Stimulated activated memory B cell treated with anti-CD40 and anti-IgM and Interleukin-4, amounts not matched to agents 10 μg/mL and 1 μg/mL and 100 μg/mL, for 72 hours (primary cell): ENCODE results near the gene TRIM45.
"Not testable (repeated sequence)": the region's sequence is repeated elsewhere in the genome, so short reads cannot be mapped to it uniquely, and the experiment has no call there.

Experiments
- ATAC-seq: fragments of 150-1000 bp; cut with Tn5 transposase; 2 replicates; pipeline ENCODE4 v1.10.0; 2021
- H3K27ac Mint-ChIP-seq: one replicate; pipeline ENCODE4 v1.8.0; 2022; ENCODE audit warnings: mild to moderate bottlenecking, mixed read lengths
- H3K27me3 Mint-ChIP-seq: one replicate; pipeline ENCODE4 v1.8.0; 2022; ENCODE audit warnings: mixed read lengths
- H3K36me3 Mint-ChIP-seq: one replicate; pipeline ENCODE4 v1.8.0; 2022; ENCODE audit warnings: mixed read lengths
- H3K4me1 Mint-ChIP-seq: one replicate; pipeline ENCODE4 v1.8.0; 2022; ENCODE audit warnings: mixed read lengths
- H3K4me3 Mint-ChIP-seq: one replicate; pipeline ENCODE4 v1.8.0; 2022; ENCODE audit warnings: mild to moderate bottlenecking, moderate library complexity, mixed read lengths
- H3K9me3 Mint-ChIP-seq: one replicate; pipeline ENCODE4 v1.8.0; 2022; ENCODE audit warnings: mixed read lengths

The TRIM45 gene

DNA sequence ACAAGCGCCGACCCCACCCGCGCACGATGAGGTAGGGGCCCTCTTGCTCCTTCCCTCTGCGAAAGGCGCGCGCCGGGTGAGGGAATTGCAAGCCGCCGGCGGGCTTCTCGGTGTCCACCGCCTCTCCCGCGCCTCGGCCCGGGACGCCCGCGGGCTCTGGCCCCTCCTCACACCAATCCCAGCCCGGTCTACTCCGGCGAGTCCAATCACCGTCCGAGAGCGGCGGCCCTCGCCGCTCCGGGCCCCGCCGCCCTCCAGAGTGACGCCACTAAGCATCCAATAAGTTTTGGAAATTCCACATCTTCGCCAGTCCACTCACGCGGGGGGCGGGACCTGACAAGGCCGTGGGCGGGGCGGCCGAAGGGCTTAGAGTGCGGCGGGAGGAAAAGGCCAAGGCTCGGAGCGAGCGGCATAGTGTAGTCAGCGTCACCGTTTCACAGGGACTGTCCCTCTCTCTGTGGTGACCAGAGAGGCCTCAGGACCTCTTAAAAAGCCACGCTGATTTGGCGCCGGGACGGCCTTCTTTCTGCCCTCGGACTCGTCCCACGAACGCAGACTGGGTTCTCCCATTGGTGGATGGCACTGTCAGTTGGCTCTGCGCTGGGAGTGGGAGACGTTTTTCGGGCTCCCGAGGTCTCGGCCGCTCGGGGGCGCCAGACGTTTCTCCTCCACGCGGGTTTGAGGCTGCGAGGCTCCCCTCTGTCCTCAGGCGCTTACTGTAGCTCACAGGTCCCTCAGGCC, at the start of gene TRIM45:
Gene TRIM45 (minus strand): TSS at position 161 of the 741 bp plus-strand sequence. CDS start 548 bp downstream, outside the sequence.
- no peaks in the 10 kb centered on the region for H3K9me3 Mint-ChIP-seq
- peak within 1 kb of the TSS; percentile 69 for H3K27ac Mint-ChIP-seq
- peak within 1 kb of the TSS; percentile 85 for H3K4me3 Mint-ChIP-seq
- peak; percentile 95 for ATAC-seq
- no peaks in the 10 kb centered on the region for H3K27me3 Mint-ChIP-seq
- H3K4me1 Mint-ChIP-seq: peaks cover 7% of the 10 kb centered on the region
- no peaks in the 10 kb centered on the region for H3K36me3 Mint-ChIP-seq

DNA sequence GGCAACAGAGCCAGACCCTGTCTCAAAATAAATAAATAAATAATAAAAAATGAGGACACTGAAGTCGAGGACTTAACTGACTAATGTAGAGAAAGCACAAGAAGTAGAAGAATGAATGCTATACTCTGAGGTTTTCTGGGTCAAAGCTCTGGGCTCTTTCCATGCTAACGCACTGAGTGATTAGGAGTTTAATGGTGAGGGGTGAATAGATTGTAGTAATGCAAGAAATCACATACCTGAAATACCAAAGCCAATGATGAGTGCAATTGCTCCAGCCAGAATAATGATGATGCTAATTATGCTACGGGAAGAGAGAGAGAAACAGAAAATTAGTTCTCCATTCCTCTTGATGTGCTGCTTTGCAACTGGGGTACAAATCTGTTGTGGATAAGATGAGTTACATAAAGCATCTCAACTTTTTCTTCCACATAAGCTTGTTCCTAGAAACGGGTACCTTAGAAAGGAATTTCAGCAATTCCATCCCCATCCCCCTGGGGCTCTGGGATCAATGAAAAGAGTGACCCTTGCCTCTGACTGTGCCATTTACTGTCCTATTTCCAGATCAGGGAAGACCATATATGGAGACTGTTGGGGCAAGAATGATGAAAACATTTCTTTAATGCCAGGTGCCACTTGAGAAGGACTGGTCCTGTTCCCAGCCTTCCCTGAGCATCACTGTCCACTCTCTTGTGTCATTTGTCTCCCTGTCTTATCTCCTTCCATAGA, 48.5 kb upstream of the TRIM45 start:
- no peak for ATAC-seq
- Mint-ChIP-seq H3K27ac (no peak overlapping the region), H3K27me3 (peaks cover 30% of the 10 kb centered on the region)

DNA sequence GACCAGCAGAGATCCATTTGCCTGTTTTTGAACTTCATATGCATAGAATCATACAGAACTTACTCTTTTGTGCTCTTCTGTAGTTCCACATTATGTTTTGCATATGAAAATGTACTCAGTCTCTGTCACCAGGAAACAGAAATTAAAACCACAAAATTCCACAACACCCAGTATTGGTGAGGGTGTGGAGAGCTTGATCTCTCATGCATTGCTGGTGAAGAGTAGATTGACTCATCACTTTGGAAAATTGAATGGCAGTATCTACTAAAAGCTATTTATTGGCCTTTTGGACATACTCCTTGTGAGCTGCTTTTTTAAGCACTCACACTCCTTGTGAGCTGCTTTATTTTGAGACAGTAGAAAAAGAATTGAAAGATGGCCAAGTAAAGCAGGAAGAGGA, 45.9 kb upstream of the TRIM45 start:
- no peak overlapping the region for H3K4me3 Mint-ChIP-seq
- H3K27ac Mint-ChIP-seq: peak overlapping the region; percentile 62
- H3K9me3 Mint-ChIP-seq: peaks cover 3% of the 10 kb centered on the region
- ATAC-seq: no peak
- peaks cover 13% of the 10 kb centered on the region for H3K4me1 Mint-ChIP-seq
- peaks cover 35% of the 10 kb centered on the region for H3K27me3 Mint-ChIP-seq
- H3K36me3 Mint-ChIP-seq: no peaks in the 10 kb centered on the region

More for the DNA sequence above, 48.5 kb upstream of the TRIM45 start:
- Mint-ChIP-seq H3K9me3 (peaks cover 3% of the 10 kb centered on the region), H3K4me3 (no peak overlapping the region), H3K36me3 (no peaks in the 10 kb centered on the region), H3K4me1 (peaks cover 13% of the 10 kb centered on the region)

DNA sequence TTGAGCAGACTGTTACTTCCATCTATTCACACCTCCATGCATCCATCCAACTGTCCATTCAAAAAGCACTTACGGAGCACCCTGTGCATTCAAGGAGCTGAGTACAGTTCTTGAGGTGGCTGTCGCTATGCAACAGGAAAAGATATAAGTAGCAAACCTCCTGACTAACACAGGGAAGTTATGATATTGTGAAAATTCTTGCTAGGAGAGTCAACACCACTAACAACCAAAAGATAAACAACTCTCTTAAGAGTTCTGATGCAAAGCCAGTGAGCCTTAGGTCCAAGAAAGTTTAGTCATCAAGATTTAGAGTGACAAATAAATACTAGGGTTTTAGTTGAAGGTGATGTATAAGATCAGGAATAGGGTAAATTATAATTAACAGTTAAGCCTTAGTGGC, 44.5 kb upstream of the TRIM45 start:
- Mint-ChIP-seq H3K9me3 (peaks cover 3% of the 10 kb centered on the region), H3K27me3 (peaks cover 48% of the 10 kb centered on the region), H3K4me1 (peaks cover 13% of the 10 kb centered on the region), H3K27ac (no peak overlapping the region), H3K4me3 (no peak overlapping the region), H3K36me3 (no peaks in the 10 kb centered on the region)
- ATAC-seq: no peak

- Mint-ChIP-seq H3K27me3 (peaks cover 64% of the 10 kb centered on the region), H3K27ac (no peak overlapping the region), H3K4me1 (peaks cover 13% of the 10 kb centered on the region), H3K36me3 (no peaks in the 10 kb centered on the region), H3K4me3 (no peak overlapping the region), H3K9me3 (peaks cover 3% of the 10 kb centered on the region)
- no peak for ATAC-seq
Measured at GRCh38 chr1:117164209-117164608, 42.7 kb upstream of the TRIM45 start.

GRCh38 chr1:117162816-117163215, 41.3 kb upstream of the TRIM45 start:
- Mint-ChIP-seq H3K4me1 (peaks cover 9% of the 10 kb centered on the region), H3K4me3 (no peak overlapping the region)

DNA sequence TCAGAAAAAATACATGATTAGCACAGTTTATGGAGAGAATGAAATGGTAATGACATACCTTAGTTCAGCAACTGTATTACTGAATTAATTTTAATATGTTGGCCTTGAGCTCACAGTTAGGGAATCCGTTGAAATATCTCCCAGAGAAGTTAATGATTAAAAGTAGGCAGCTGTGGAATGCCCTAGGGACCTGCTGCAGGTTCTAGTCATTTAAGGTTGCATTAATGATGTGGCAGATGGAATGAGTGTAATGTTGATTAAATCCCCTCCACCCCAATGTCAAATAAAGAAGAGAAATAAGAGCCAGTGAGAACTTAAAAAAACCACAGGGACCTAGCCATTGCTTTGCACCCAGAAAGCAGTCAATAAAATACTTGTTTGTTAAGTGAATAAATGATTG, 40.3 kb upstream of the TRIM45 start:
- no peak for ATAC-seq
- Mint-ChIP-seq H3K36me3 (no peaks in the 10 kb centered on the region), H3K4me3 (no peak overlapping the region), H3K27ac (no peak overlapping the region), H3K9me3 (no peaks in the 10 kb centered on the region), H3K4me1 (peaks cover under 1% of the 10 kb centered on the region), H3K27me3 (peaks cover 52% of the 10 kb centered on the region)

More at GRCh38 chr1:117162816-117163215, 41.3 kb upstream of the TRIM45 start:
- Mint-ChIP-seq H3K27me3 (peaks cover 61% of the 10 kb centered on the region), H3K27ac (no peak overlapping the region), H3K9me3 (peaks cover 2% of the 10 kb centered on the region), H3K36me3 (no peaks in the 10 kb centered on the region)
- ATAC-seq: no peak

GRCh38 chr1:117151305-117151704, 29.8 kb upstream of the TRIM45 start:
- ATAC-seq, H3K9me3 Mint-ChIP-seq, H3K27me3 Mint-ChIP-seq, H3K4me3 Mint-ChIP-seq, H3K27ac Mint-ChIP-seq, H3K36me3 Mint-ChIP-seq, H3K4me1 Mint-ChIP-seq: not testable (repeated sequence)

DNA sequence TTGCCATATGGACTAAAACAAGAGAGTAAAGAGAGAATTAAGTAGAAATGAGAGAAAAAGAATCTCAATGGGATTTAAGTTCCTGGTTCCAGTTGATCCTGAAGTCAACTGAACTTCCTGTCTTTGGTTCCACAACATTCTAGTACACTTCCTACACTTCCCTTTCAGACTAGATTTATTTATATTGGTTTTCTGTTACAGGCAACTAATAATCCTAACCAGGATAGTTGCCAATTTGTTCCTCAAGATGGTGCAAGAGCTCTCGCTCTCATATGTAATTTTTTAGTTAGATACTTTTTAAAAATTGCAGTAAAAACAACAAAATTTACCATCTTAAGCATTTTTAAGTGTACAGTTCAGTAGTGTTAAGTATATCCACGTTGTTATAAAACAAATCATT, 28.8 kb upstream of the TRIM45 start:
- H3K9me3 Mint-ChIP-seq: no peaks in the 10 kb centered on the region
- H3K4me1 Mint-ChIP-seq: no peaks in the 10 kb centered on the region
- peaks cover 10% of the 10 kb centered on the region for H3K27me3 Mint-ChIP-seq
- H3K4me3 Mint-ChIP-seq: no peak overlapping the region
- ATAC-seq: no peak
- no peaks in the 10 kb centered on the region for H3K36me3 Mint-ChIP-seq
- no peak overlapping the region for H3K27ac Mint-ChIP-seq

DNA sequence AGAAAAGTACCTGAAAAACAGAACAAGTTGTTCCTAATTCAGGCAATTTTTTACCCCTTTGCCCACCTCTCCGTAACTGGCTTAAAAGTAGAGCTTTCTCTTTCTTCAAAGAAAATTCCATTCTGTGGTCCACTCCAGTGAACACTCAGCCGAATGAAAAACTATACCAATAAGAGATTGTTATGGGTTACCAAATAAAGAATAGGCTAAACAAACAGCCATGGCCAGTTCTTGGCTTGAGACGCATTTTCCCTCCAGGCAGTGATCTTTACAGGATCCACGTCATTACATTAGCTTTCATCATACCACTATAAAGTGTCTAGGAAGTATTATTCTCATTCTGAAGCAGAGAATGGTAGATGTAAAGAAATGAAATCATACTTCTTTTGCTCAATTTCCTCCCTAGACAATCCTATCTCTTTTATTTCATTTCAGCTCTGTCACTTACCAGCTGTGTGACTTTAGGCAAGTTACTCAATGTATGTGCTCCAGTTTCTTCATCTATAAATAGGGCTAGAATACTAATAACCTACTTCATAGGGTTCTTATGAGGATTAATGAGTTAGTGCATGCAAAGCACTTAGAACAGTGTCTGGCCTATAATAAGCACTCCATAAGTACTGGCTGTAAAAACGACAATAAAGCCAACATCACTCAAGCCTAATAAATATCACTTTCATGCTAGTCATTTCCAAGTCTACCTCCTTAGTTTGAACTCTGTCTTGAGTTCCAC, 26.5 kb upstream of the TRIM45 start:
- Mint-ChIP-seq H3K4me3 (no peak overlapping the region), H3K36me3 (no peaks in the 10 kb centered on the region), H3K27me3 (peaks cover 10% of the 10 kb centered on the region), H3K9me3 (no peaks in the 10 kb centered on the region), H3K27ac (no peak overlapping the region), H3K4me1 (no peaks in the 10 kb centered on the region)
- no peak for ATAC-seq

- Mint-ChIP-seq H3K4me1 (no peaks in the 10 kb centered on the region), H3K4me3 (no peak overlapping the region), H3K36me3 (no peaks in the 10 kb centered on the region), H3K9me3 (no peaks in the 10 kb centered on the region), H3K27ac (no peak overlapping the region), H3K27me3 (peaks cover 10% of the 10 kb centered on the region)
- no peak for ATAC-seq
Measured at GRCh38 chr1:117147341-117147831, 25.8 kb upstream of the TRIM45 start.

DNA sequence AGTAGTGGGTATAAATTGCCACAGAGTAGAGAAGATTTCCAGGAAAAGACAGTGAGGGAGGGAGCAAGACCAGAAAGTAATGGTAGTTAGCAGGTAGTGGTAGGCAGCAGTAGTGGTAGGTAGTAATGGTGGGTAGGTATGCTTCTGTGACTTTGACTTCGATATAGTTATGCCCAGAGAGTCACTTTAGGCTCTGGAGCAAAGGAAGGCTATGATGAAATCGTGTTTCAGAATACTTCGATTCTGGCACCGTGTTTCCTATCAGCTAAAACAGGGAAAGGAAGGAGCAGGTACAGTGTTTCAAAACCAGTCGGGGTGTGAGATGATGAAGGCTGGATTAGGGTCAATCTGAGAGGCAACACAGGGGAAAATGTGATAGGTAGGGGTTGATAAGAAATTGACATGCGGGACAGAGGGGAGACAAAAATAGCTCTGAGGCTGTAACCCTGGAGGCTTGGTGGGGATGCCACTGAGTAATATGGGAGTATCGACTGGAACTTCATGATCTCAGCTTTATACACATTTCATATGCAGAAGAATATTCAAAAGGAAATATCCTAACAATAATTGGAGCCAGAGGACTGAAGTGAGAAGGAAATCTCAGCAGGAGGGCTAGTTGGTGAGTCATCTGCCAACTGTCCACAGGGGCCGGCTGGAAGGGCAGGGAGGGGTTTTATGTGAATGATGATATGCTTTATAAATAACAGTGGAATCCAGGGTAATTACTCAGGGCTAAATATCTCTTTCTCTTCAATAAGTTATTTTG, 25.2 kb upstream of the TRIM45 start:
- ATAC-seq: no peak
- H3K9me3 Mint-ChIP-seq: no peaks in the 10 kb centered on the region
- H3K27ac Mint-ChIP-seq: no peak overlapping the region
- peaks cover 10% of the 10 kb centered on the region for H3K27me3 Mint-ChIP-seq
- H3K4me1 Mint-ChIP-seq: no peaks in the 10 kb centered on the region
- H3K4me3 Mint-ChIP-seq: no peak overlapping the region
- H3K36me3 Mint-ChIP-seq: no peaks in the 10 kb centered on the region

- Mint-ChIP-seq H3K9me3 (no peaks in the 10 kb centered on the region), H3K36me3 (no peaks in the 10 kb centered on the region), H3K4me3 (no peak overlapping the region), H3K27me3 (peaks cover 10% of the 10 kb centered on the region), H3K27ac (no peak overlapping the region), H3K4me1 (no peaks in the 10 kb centered on the region)
- no peak for ATAC-seq
Measured at GRCh38 chr1:117146072-117146471, 24.5 kb upstream of the TRIM45 start.

DNA sequence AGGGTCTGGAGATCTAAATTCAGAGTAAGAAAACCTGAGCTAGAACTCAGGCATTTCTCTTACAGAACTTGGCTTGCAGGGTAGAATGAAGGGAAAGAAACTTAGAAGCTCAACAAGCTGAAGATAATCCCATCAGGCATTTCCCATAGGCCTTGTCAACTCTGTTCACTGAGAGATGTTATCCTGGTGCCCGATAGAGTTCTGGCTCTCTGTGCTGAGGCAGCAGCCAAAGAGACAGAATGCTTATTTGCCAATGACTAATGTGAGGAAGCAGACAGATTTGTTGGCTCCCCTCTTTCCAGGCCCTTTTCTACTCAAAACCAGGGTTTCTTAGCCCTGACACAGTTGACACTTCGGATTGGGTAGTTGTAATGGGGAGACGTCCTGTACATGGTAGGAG, 22.3 kb upstream of the TRIM45 start:
- H3K4me3 Mint-ChIP-seq: no peak overlapping the region
- ATAC-seq: no peak
- H3K27ac Mint-ChIP-seq: no peak overlapping the region
- H3K27me3 Mint-ChIP-seq: peaks cover 10% of the 10 kb centered on the region
- H3K9me3 Mint-ChIP-seq: no peaks in the 10 kb centered on the region
- no peaks in the 10 kb centered on the region for H3K36me3 Mint-ChIP-seq
- H3K4me1 Mint-ChIP-seq: no peaks in the 10 kb centered on the region

GRCh38 chr1:117143172-117143571, 21.6 kb upstream of the TRIM45 start:
- Mint-ChIP-seq H3K27me3 (peaks cover 10% of the 10 kb centered on the region), H3K4me3 (no peak overlapping the region), H3K4me1 (no peaks in the 10 kb centered on the region)

More at GRCh38 chr1:117143172-117143571, 21.6 kb upstream of the TRIM45 start:
- Mint-ChIP-seq H3K9me3 (no peaks in the 10 kb centered on the region), H3K36me3 (no peaks in the 10 kb centered on the region), H3K27ac (no peak overlapping the region)
- no peak for ATAC-seq
